ENCODE data around the gene NLRP9.
"Not testable (repeated sequence)": the region's sequence is repeated elsewhere in the genome, so short reads cannot be mapped to it uniquely, and the experiment has no call there.

Gene NLRP9

DNA sequence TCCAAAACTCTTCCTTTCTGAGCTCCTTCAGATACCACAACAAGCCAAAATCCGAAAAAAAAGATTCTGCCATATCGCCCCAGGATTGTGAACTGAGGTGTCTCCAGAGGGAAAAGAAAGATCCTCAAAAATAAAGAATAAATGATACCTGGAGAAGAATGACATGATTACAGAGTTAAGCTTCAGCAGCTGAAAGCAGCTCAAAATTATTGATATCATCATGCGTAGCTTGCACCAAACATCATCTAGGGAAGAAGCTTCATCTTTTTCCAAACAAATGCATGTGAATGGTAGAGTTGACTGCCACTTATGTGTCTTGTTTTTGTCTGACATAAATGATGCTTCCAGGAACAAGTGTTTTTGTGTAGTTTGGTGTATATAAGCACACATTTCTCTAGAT, at the start of gene NLRP9:
NLRP9 (minus strand) TSS at position 101 of the 400 bp plus-strand sequence; CDS start at position 73, 28 bp downstream.
- no peak for DNase-seq

DNA sequence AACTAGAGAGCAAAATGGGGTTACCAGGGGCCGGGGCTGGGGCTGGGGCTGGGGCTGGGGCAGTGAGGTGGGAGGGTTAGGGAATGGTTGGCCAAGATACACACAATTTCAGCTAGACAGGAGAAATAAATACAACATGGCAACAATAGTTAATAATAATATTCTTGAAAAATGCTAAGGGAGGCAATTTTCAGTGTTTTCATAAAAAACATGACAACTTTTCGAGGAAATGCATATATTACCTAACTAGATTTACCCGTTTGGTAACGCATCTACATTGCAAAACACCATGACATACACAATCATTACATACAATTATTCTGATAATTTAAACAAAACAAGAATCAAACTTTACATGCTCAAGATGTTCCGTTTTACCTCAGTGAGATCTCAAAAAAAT, 42.9 kb upstream of the NLRP9 start:
- DNase-seq, result no peak

DNA sequence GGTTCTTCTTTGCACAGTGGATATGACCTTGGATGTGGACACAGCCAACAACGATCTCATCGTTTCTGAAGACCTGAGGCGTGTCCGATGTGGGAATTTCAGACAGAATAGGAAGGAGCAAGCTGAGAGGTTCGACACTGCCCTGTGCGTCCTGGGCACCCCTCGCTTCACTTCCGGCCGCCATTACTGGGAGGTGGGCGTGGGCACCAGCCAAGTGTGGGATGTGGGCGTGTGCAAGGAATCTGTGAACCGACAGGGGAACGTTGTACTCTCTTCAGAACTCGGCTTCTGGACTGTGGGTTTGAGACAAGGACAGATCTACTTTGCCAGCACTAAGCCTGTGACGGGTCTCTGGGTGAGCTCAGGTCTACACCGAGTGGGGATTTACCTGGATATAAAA, 40.1 kb upstream of the NLRP9 start:
- no peak for DNase-seq

DNA sequence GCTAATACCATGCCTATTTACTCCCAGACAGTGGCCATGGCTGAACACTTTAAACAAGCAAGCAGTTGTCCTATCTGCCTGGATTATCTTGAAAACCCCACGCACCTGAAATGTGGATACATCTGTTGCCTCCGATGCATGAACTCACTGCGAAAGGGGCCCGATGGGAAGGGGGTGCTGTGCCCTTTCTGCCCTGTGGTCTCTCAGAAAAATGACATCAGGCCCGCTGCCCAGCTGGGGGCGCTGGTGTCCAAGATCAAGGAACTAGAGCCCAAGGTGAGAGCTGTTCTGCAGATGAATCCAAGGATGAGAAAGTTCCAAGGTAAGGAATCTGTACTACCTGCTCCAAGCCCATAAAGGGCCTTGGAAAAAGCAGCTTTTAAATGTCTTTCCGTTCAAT, 39.3 kb upstream of the NLRP9 start:
- DNase-seq, result no peak

DNA sequence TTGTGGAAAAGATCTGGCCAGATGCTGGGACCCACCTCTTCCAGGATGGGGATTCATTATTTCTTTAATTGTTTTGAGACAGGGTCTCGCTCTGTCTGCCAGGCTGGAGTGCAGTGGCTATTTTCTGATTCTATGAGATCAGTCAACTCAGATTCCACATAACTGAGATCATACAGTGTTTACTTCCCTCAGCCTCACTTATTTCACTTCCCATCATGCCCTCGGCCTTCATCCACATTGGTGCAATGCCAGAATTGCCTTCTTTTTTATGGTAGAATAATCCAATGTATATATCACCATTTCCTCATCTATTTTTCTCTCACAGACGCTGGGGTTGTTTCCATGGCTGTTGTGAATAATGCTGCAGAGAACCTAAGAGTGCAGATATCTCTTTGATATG, 31.4 kb upstream of the NLRP9 start:
- DNase-seq, result not testable (repeated sequence)

DNA sequence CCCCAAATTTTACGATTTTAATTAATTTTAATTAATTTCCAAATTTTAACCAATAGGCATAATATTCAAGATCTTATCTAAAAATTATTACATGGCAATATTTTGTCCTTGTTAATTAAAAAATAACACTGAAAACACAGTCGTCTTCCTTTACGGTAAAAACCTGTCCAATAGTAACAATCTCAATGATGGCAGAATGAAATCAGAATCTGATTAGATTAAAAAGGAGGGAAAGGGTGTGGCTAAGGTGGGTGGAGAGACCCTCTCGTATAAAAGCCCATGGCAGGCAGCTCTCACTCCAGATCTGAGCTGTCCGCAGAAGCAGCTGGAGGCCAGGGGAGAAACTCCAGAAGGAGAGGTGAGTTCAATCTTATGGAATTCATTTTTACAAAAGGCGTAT, 30.6 kb upstream of the NLRP9 start, which contains the start of gene RFPL4AL1:
RFPL4AL1 (plus strand) TSS at position 301 of the 400 bp plus-strand sequence. CDS start 2,687 bp downstream, outside the sequence.
- DNase-seq, result not testable (repeated sequence)

DNA sequence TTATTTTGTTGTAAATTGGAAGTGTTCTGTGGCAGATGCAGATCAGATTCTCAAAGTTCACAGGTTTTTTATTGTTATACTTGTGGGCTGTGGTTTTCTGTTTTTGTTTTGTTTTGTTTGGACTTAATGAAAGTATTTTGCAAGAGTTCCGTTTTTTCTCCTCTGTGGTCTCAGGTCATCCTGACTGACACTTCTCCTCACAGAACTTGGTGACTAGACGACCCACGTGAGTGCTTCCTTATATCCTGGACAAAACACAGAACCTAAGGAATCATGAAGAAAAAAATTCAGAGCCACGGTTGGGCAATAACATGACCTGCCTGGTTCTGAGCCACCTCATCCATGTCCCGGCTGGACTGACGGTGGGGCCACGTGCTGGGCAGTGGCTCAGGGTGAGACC, 28.3 kb upstream of the NLRP9 start:
- no peak for DNase-seq

DNA sequence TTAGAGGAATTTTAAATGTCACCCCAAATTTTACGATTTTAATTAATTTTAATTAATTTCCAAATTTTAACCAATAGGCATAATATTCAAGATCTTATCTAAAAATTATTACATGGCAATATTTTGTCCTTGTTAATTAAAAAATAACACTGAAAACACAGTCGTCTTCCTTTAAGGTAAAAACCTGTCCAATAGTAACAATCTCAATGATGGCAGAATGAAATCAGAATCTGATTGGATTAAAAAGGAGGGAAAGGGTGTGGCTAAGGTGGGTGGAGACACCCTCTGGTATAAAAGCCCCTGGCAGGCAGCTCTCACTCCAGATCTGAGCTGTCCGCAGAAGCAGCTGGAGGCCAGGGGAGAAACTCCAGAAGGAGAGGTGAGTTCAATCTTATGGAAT, 20.6 kb upstream of the NLRP9 start, which contains the start of gene RFPL4A:
RFPL4A (plus strand) TSS at position 301 of the 400 bp plus-strand sequence. CDS start 2,704 bp downstream, outside the sequence.
- DNase-seq, result not testable (repeated sequence)

DNA sequence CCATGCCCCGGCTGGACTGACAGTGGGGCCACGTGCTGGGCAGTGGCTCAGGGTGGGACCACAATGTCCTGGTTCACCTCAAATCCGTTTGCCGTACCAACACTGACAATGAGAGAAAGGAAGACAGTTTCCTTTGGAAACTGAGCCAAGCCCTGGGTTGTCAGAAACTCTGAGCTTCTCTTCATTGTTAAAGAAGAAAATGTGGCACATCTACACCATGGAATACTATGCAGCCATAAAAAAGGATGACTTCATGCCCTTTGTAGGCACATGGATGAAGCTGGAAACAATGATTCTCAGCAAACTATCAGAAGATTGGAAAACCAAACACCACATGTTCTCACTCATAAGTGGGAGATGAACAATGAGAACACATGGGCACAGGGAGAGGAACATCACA, 18.6 kb upstream of the NLRP9 start:
- not testable (repeated sequence) for DNase-seq

DNA sequence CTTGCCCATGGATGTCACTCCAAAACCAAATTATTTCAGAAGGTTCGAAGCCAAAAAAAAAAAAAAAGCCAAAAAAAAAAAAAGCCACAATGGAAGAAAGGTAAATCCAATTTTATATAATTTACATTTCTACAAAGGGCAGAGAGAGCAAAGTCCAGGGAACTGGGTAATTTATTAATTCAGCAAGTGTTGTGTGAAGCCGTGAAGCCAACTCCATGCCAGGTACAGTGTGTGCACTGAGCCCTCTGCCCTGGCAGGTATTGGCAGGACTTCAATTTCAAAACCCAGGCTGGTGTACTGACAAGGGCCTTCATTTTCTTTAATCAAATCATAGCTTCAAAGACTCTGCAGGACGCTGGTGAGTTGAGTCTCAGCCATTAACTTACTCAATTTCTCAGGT, 15.2 kb upstream of the NLRP9 start:
- DNase-seq, result no peak

DNA sequence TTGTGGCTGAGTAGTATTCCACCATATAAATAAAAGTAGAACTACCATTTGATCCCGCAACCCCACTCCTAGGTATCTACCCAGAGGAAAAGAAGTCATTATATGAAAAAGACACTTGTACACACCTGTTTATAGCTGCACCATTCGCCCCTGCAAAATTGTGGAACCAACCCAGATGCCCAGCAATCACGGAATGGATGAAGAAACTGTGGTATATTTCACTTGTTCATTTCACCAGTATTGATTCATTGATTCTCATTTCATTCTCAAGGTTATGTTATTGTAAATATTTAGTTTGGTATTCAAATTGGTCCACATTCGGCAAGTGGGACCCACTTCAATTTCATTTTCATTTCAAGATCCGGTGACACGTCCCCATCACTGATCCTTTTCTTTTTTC, 12.5 kb upstream of the NLRP9 start:
- DNase-seq, result no peak

DNA sequence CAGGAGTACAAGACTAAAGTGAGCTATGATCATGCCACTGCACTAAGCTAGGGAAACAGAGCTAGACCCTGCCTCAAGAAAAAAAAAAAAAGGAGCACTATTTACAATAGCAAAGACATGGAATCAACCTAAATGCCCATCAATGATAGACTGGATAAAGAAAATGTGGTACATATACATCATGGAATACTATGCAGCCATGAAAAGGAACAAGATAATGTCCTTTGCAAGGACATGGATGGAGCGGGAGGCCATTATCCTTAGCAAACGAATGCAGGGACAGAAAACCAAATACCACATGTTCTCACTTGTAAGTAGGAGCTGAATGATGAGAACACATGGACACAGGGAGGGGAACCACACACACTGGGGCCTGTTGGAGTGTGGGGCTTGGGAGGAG, 7.8 kb downstream of the NLRP9 start:
- not testable (repeated sequence) for DNase-seq

DNA sequence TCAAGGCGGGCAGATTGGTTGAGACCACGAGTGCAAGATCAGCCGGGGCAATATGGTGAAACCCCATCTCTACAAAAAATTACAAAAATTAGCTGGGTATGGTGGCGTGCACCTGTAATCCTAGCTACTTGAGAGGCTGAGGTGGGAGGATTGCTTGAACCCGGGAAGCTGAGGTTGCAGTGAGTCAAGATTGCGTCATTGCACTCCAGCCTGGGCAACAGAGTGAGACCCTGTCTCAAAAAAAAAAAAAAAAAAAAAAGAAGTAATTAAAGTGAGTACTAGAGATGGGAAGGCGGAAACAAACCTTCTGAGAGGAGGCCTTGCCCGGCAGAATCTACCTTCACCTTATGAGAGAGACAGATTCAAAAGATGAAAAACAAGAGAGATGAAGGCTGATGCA, 14.7 kb downstream of the NLRP9 start:
- no peak for DNase-seq

DNA sequence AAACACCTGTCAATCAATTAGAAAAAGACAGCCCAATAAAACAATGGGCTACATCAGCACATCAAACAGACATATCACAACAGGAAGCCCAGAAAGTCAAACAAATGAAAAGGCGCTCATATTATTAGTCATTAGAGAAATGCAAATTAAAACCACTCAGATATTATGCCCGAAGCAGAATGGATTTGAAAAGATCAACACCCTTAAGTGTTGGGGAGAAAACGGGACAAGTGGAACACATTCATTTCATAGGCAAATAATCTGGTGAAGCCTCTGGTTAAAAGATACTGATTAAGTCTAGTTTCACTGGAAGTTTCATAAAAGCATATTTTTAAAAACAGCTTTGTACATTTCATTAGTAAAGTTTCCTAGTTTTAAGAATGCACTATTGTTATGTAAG, 17.4 kb downstream of the NLRP9 start:
- no peak for DNase-seq

DNA sequence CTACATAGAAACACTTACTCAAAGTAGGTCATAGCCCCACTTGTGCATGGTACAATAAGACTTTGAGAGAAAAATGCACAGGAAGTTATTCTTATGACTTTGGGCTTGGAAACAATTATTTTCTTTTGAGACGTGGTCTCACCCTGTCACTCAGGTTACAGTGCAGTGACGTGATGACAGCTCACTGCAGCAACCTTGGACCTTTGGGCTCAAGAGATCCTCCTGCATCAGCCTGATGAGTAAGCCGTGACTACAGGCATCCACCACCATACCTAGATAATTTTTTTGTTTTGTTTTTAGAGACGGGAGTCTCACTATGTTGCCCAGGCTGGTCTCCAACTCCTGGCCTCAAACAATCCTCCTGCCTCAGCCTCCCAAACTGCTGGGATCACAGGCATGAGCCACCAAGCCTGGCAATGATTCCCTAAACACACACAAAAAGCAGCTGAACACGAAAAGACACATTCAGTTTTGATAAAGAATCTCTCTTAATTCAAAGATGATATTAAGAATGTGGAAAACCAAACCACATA, 17.9 kb downstream of the NLRP9 start:
- DNase-seq, result no peak

DNA sequence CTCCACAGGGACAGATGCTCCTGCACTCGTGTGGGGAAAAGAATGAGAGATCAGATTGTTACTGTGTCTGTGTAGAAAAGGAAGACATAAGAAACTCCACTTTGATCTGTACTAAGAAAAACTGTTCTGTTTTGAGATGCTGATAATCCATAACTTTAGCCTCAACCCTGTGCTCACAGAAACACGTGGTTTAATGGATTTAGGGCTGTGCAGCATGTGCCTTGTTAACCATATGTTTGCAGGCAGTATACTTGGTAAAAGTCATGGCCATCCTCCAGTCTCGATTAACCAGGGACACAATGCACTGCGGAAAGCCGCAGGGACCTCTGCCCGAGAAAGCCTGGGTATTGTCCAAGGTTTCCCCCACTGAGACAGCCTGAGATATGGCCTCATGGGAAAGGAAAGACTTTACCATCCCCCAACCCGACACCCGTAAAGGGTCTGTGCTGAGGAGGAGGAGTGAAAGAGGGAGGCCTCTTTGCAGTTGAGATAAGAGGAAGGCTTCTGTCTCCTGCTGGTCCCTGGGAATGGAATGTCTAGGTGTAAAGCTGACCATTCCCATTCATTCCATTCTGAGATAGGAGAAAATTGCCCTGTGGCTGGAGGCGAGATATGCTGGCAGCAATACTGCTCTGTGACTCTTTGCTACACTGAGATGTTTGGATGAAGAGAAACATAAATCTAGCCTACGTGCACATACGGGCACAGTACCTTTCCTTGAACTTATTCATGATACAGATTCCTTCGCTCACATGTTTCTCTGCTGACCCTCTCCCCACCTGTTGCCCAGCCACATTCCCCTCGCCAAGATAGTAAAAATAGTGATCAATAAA, 20.1 kb downstream of the NLRP9 start:
- DNase-seq, result not testable (repeated sequence)

DNA sequence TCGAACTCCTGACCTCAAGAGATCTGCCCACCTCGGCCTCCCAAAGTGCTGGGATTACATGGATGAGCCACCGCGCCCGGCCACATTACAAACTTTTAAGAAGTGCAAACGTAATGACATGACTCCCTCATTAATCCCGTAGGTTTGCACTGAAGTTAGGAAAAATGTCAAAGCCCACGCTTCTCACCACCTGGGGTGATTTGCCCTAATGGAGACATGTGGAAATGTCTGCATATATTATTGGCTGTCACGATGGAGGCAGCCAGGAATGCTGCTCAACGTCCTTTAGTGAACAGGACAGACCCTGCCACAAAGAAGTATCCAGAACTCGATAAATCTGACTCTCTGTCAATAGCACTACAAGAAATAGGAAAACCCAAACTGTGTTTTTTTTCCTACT, 21.0 kb downstream of the NLRP9 start:
- no peak for DNase-seq

DNA sequence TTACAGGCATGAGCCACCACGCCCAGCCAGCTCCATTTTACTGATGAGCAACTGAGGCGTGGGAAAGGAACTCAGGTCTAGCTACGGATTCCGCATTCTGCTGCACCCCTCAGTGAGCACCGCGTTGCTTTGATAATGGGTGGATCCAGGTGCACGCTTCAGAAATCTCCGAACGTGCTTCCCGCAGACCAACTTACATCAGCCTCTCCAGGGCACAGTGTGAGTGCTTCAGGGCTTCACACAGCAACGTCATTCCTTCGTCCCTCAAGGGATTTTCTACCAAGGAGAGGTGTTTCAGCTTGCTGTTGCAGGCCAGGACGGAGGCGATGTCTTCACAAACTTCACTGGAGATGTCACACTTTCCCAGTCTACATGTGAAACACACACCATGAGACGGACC, 21.7 kb downstream of the NLRP9 start:
- DNase-seq, result no peak

DNA sequence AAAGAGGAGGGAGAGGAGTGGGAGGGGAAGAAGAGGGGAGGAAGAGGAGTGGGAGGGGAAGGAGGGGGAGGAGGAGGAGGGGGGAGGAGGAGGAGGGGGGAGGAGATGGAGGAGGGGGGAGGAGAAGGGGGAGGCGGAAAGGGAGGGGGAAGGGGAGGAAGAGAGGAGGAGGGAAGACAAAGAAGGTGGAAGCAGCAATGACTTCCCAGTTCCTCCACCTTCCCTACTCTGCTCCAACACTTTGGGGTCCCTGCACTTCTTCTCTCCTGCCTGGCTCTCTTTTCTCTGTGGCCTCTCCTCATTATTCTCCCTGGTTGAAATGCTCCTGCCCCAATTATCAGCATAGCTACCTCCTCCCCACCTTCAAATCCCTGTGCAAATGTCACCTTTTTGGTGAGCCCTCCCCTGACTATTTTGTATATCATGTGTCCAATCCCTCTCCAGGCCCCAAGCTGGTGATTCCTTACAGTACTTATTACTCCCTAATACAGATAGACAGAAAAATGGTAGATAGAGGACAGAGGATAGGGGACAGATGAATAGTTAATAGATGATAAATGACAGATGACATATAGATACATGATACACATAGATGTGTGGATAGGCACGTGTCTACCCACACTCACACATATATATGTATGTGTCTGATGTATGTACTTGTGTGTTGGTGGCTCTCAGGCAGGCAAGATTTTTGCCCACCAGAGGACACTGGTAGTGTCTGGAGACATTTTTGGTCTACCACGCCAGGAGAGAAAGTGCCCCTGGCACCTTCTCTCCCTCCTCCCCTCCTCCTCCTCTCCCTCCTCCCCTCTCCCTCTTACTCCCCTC, 25.2 kb downstream of the NLRP9 start:
- no peak for DNase-seq

DNA sequence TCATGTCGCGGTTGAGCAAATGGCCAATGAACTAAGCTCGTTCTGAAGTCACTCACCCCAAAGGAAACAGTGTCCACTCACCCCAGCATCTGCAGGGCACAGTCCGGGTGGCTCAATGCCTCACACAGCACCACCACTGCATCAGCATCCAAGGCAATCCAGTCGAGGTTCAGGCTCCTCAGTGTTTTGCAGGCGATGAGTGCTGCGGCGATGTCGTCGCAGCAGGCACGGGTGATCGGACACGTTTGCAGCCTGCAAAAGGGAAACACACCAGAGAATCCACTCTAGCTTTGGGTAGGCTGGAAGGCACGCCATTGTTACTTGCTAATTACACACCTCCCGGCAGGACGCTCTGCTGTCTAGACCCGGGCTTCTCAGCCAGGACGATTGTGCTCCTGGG, 26.5 kb downstream of the NLRP9 start:
- DNase-seq, result no peak

DNA sequence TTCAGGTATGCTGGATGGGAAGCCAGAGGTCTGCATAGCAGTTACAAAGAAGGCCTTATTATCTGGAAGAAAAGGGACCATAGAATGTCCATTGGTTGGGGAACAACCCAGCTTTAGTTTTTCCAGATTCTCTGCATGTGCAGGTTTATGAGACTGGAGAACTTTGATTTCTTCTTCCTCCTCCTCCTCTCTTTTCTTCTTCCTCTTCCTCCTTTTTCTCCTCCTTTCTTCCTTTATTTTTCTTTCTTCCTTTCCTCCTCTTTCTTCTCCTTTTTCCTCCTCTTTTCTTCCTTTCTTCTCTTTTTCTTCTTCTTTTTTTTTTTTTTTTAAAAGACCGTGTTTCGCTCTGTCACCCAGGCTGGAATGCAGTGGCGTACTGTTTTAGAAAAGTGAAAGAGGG, 32.2 kb downstream of the NLRP9 start:
- DNase-seq, result no peak

DNA sequence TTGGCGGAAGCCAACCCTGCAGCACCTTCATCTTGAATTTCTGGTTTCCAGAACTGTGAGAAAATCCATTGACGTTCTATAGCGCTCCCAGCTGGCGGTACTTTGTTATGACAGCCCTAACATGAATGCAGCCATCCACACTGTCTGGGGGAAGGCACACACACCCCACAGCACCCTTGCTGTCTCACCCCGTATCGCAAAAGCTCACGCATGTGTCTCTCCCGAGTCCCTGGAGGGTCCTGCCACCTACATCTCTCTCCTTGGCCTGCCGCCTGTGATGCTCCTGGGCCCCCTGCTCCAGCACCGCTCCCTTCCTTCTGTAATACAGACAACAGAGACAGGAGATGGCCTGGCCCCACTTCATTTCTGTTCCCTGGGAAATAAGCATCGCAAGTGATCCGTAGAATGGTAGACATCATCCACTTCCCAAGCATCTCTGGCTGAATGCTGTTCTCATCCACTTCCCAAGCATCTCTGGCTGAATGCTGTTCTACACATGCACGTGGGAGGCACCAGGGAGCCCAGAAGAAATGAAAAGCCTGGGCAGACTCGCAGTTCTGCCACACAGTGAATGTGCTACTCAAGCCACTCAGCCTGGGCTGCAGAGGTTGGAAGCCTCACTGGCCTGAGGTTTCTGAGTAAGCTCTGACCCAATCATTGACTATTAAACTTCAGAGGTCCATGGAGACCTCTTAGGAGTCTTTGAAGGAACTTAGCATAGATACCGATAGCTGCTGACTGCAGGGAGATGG, 33.5 kb downstream of the NLRP9 start:
- no peak for DNase-seq

DNA sequence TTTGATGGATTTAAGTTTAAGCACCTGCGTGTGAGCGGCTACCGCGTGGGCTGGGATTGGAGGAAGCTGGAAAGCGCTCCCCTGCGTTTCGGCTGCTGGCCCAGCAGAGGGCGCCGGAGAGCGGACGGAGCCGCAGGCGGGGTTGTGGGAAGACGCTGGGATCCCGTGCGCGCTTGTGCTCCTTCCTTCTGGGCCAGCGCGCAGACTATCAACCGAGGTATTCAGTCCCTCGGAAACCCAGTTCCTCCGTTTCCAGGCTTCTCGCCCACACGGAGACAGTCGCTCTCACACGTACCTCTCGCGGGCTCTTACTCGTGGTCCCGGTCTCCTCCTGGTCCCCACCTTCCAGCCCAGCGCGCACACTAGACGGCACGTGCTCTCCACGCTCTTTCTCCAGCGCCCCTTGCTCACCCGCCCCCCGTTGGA, 34.4 kb downstream of the NLRP9 start:
- no peak for DNase-seq
